Non-pigmented ciliary epithelial cell (primary cell): Measurements from ENCODE around the gene XPO1.
A peak's percentile ranks its signal among the peaks of the same experiment; 100 is the strongest.
"Not testable (repeated sequence)": the region's sequence is repeated elsewhere in the genome, so short reads cannot be mapped to it uniquely, and the experiment has no call there.

Source experiments
- DNase-seq: peaks from one replicate; pipeline ENCODE4 v3.0.0-alpha.2; 2010; ENCODE audit warnings: low read depth

Gene XPO1

DNA sequence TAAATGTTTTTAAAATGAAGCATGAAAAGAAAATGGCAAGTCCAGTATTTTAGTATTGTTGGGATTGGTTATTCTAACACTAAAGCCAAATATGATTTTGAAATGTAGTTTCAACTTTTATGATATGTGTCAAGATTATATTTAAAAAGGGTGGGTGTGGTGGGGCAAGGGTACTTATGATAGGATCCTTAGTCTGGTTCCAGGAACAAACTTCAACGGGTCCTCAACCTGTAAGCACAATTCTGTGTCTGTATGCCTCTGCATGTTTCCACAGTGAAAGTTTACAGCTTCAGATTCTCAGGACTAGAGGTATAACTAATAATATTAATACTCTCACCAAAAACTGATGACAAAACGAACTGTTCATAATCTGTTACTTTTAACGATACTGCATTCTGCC lies 73.1 kb downstream of the XPO1 start:
- no peak for DNase-seq

DNA sequence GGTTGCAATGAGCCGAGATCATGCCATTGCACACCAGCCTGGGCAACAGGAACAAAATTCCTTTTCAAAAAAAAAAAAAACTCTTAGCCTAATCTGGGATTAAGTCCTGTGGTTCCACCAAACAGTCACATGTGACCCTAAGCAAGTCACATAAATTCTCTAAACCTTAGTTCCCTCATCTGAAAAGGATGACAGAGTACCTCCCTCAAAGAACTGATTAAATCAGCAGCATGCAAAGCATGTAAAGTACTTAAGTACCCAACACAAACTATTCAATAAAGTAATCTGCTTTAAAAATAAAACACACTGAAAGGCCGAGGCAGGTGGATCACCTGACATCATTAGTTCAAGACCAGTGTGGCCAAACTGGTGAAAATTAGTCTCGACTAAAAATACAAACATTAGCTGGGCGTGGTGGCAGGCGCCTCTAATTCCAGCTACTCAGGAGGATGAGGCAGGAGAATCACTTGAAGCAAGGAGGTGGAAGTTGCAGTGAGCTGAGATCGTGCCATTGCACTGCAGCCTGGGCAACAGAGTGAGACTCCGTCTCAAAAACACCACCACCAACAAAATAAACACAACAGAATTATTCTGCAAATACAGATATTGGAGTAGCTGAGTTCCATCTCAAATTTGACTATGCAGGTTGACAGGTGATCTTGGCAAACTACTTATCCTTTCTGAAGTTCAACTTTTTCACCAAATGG lies 74.2 kb downstream of the XPO1 start:
- no peak for DNase-seq

DNA sequence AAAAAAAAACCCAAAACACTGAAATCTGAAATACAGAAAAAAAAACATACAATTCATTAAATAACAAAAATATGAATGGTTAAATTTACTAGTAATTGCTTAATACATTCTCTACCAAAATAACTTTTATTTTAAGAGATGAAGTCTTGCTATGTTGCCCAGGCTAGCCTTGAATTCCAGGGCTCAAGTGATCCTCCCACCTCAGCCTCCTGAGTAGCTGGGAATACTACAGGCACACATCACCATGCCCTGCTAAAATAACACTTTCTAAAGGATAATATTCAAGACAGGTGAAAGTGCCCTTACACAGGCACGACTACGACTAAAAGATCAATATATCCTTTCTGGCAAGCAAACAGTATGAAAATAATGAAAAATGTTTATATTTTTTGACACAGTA lies 76.8 kb downstream of the XPO1 start:
- no peak for DNase-seq

DNA sequence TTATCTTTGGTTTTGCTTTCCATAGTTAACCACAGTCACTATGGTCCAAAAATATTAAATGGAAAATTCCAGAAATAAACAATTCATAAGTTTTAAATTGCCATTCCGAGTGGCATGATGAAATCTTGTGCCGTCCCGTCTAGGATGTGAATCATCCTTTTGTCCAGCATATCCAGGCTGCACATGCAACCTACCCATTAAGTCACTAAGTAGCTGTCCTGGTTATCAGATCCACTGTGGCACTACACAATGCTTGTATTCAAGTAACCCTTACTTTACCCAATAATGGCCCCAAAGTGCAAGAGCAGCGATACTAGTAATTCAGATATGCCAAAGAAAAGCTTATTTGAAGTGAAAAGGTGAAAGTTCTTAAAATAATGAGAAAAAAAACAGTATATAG lies 78.0 kb downstream of the XPO1 start:
- peak; percentile 57 for DNase-seq

DNA sequence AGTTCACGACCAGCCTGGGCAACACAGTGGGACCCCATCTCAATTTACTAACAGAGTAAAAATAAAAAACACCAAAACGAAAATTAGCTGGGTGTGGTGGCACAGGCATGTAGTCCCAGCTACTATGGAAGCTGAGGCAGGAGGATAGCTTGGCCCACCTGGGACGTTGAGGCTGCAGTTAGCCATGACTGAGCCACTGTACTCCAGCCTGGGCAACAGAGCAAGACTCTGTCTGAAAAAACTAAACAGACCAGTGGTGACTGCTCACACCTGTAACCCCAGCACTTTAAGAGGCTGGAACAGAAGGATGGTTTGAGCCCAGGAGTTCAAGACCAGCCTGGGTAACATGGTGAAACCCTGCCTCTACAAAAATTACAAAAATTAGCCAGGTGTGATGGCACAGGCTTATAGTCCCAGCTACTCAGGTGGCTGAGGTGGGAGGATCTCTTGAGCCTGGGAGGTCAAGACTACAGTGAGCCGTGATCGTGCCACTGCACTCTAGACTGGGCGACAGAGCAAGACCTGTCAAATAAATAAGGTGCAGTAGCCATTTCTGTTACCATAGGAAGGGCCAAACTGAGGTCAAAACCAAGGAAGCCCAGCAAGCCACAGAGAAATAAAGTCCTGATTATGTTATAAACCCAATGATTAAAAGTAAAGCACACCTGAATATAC lies 81.3 kb downstream of the XPO1 start:
- DNase-seq = no peak

DNA sequence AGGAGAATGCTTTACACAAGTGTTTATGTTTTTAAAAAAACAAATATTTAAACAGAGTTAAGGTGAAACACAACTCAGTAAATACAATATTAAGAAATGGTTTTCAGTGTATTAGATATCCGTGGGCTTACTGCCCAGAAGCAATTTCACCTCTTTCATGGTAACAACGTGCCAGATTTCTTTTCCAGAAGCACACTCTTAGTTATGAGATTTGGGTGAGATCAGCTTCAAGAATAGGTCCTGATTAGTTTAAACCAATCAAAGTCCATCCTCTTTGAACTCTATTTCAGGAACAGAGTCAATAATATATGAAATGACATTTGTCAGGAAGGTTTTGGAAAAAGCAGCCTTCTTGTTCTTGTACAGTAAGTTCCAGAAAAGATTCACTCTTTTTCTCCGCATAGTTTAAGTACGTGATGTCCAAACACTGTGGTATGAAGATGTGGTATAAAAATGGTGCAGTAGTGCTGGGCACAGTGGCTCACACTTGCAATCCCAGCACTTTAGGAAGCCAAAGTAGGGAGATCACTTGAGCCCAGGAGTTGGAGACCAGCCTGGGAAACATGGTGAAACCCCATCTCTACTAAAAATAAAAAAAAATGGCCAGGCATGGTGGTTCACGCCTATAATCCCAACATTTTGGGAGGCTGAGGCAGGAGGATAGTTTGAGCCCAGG lies 81.9 kb downstream of the XPO1 start:
- no peak for DNase-seq

DNA sequence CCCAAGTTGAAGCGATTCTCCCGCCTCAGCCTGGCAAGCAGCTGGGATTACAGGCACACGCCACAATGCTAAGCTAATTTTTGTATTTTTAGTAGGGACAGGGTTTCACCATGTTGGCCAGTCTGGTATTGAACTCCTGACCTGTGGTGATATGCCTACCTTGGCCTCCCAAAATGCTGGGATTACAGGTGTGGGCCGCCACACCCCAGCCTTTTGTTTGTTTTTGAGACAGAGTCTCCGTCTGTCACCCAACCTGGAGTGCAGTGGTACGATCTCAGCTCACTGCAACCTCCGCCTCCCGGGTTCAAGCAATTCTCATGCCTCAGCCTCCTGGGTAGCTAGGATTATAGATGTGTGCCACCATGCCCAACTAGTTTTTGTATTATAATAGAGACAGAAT lies 83.2 kb downstream of the XPO1 start:
- DNase-seq = not testable (repeated sequence)

DNA sequence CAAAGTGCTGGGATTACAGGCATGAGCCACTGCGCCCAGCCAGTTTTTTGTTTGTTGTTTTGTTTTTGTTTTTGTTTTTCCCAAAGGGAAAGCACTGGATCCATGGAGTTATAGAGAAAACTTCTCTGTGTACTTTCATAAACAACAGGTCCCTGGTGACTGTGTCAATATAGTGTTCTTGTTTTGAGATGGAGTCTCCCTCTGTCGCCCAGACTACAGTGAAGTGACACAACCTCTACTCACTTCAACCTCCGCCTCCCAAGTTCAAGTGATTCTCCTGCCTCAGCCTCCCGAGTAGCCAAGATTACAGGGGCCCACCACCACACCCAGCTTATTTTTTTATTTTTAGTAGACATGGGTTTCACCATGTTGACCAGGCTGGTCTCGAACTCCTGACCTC lies 83.8 kb downstream of the XPO1 start:
- no peak for DNase-seq

DNA sequence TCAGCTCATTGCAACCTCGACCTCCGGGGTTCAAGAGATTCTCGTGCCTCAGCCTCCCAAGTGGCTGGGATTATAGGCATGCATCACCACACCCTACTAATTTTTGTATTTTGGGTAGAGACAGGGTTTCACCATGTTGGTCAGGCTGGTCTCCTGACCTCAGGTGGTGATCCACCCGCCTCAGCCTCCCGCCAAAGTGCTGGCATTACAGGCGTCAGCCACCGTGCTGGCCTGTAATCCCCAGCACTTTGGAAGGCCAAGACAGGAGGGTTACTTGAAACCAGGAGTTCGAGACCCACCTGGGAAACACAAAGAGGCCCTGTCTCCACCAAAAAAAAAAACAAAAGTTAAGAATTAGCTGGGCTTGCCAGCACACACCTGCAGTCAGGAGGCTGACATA lies 85.8 kb downstream of the XPO1 start:
- no peak for DNase-seq

DNA sequence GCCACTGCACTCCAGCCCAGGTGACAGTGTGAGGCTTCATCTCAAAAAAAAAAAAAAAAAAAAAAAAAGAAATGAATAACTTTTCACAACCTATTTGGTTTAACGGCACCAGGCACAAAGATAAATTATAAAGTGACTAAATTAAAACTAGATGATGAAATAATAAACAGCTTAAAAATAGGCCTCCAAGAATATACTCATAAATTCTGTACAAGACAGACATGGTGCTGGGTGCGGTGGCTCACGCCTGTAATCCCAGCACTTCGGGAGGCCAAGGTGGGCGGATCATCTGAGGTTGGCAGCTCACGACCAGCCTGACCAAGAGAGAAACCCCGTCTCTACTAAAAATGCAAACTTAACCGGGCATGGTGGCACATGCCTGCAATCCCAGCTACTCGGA lies 87.0 kb downstream of the XPO1 start:
- DNase-seq = no peak

DNA sequence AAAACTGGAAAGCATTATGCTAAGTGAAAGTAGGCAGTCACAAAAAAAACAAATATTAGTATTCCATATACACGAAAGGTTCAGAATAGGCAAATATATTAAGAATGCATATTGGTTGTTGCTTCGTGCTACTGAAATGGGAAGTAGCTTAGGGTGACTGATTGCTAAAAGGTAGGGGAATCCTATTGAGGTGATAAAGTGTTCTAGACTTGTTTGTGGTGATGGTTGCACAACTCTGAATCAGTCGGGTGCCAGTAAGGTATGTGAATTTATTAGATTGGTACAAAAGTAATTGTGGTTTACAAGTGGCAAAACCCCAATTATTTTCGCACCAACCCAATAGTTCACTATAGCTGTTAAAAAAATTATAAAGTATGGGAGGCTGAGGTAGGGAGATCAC lies 88.0 kb downstream of the XPO1 start:
- DNase-seq = no peak

DNA sequence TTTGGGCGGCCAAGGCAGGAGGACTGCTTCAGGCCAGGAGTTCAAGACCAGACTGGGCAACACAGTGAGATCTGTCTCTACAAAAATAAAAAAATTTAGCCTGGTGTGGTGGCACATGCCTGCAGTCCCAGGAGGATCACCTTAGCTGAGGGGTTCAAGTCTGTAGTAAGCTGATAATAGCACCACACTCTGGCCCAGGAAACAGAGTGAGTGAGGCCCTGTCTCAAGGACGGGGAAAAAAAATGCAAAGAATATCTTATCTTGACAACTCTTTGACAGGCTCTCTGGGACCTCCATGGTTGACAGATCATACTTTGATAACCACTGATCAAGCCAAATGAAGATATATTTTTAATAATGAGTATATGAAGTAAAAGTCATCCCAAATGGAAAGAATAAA lies 89.9 kb downstream of the XPO1 start:
- DNase-seq = no peak

DNA sequence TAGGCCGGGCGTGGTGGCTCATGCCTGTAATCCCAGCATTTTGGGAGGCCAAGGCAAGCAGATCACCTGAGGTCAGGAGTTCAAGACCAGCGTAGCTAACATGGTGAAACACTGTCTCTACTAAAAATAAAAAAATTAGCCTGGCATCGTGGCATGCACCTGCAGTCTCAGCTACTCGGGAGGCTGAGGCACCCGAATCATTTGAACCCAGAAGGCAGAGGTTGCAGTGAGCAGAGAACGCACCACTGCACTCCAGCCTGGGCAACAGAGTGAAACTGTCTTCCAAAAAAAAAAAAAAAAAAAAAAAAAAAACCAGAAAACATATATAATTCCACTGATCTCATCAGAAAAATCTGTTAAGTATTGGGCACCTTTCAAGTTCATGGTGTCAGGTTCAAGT lies 91.2 kb downstream of the XPO1 start:
- DNase-seq = not testable (repeated sequence)

DNA sequence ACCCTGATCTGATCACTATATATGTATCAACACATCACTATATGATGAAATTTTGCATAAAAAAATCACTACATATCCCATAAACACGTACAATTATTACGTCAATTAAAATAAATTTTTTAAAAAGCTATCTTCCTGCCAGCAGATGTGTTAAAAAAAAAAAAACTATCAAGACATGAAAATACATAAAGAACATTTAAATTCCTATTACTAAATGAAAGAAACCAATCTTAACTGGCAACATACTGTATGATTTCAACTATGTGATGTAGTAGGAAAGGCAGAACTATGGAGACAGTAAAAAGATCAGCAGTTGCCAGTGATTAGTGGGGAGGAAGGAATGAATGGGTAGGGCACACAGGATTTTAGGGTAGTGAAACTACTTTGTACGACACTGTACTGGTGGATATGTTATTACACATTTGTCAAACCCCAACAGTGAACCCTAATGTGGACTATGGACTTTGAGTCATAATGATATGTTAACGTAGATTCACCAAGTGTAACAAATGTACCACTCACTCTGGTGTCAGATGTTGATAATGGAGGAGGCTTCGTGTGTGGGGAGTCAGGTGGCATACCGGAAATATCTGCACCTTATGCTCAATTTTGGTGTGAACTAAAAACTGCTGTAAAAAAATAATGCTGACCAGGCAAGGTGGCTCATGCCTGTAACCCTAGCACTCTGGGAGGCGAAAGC lies 94.7 kb downstream of the XPO1 start:
- no peak for DNase-seq

DNA sequence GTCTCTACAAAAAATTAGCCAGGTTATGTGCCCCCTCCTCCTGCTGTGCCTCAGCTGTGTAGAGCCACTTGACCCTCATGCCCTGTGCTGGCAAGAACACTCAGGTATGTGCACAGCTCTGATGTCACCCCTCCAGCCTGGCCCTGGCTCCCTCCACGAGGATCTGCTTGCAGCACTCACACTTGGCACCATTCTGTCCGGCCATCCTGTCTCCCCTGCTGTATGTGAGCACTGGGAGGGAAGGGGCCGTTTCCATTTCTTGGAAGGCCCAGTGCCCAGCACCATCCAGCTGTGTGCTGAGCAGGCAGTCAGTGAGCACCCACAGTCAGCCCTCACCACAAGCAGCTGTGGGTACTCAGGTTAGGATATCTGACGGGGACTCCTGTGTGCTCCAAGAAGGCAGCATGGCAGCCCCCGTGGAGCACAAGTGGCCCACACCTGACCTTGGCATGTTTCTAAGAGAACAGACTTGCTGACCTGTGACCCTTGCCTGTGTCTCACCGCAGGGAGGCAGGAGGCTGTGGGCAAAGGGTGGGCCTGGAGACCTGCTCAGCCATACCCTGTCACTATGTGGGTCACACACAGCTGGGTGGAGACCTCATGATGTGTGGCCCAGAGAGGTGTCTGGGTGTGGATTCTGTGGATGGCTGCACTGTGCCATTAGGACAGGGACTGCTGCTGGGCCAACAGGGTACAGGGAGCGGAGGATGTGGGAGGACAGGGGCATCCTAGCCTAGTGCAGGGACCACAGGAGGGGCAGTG lies 98.7 kb downstream of the XPO1 start:
- DNase-seq = no peak

DNA sequence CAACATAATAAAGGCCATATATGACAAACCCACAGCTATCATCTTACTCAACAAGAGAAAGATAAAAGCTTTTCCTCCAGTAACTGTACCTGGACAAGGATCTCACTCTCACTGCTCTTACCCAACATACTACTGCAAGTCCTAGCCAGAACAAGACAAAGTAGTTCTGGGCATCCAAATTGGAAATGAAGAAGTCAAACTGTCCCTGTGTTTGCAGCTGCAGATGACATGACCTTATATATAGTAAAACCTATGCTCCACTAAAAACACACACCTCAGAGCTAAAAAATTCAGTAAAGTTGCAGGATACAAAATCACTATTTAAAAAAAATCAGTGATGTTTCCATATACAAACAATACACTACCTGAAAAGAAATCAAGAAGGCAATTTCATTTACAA lies 99.5 kb downstream of the XPO1 start:
- DNase-seq = no peak

DNA sequence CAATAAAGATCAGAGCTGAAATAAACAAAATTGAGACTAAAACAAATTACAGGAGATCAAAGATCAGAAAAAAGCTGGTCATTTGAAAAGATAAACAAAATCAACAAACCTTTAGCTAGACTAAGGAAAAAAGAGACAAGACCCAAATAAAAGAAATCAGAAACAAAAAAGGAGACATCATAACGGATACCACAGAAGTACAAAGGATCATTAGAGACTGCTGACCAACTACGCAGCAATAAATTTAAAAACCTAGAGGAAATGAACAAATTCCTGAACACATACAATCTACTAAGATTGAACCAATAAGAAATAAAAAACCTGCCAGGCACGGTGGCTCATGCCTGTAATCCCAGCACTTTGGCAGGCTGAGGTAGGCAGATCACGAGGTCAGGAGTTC lies 101.0 kb downstream of the XPO1 start:
- DNase-seq = no peak

DNA sequence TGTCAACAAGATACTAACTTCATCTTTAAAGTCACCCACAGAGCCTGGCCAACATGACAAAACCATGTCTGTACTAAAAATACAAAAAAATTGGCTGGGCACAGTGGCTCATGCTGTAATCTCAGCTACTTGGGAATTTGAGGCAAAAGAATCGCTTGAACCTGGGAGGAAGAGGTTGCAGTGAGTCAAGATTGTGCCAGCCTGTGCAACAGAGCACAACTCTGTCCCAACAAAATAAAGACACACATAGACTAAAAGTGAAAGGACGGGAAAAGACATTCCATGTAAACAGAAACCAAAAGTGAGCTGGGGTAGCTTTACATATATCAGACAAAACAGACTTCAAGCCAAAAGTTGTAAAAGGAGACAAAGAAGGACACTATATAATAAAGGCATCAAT lies 102.1 kb downstream of the XPO1 start:
- DNase-seq = no peak

DNA sequence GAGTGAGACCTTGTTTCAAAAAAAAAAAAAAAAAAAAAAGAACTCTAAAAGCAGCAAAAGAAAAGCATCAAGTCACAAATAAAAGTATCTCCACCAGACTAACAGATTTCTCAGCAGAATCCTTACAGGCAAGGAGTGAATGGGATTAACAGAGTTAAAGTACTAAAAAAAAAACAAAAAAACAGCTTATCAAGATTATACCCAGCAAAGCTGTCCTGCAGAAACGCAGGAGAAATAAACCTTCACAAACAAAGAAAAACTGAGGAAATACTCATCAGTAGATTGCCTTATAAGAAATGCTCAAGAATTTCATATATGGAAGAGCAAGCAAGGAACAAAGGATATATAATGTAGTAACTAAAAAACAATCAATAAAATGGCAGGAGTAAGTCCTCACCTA lies 102.9 kb downstream of the XPO1 start:
- no peak for DNase-seq

DNA sequence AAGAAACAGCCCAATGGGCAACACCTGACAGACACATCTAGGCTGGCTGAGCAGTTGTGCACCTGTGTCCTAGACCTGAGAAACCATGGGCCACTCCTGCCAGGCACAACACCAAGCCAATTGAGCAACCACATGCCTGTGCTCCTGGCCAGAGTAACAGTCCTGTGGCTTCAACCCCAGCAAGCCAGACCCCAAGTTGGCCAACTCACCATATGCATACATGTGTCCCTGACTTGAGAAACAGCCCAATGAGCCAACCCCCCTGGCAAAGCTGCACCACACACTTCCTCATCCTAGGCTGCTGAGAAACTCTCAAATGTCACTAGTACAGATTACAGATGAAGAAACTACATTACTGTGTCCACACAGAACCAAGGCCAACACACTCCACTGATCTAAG lies 103.8 kb downstream of the XPO1 start:
- no peak for DNase-seq

DNA sequence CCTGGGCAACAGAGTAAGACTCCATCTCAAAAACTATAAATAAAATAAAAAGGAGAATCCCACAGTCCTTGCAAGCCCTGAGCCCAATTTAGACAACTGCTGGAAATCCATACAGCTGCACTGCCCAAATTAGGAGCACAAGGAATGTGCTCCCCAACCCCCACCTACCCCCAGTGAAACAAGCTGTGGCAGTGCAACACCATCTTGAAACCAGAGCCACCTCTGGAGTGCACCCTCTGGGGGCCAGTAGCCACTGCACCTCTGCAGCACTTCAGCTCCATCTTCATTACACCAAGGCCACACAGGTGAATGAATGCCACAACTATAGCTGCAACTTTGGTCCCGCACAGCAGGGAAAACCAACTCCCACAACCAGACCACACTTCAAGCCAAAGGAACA lies 104.5 kb downstream of the XPO1 start:
- no peak for DNase-seq

DNA sequence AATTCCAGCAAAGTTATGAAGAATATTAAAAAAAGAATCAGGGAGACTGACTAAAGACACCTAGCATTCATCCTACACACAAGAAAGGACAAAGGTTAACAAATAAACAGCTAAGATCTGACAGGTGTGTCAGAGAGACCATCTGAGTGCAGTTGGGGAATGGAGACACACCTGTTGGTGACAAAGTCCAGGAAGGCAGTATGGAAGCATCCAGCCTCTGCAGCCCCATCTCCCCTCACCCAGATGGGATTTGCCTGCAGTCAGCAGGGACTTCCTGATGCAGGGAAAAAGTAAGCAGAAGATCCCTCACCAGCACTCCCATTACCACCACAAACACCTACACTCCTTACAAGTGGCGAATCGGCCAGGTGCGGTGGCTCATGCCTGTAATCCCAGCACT lies 105.2 kb downstream of the XPO1 start:
- no peak for DNase-seq
